ENCODE results near the gene RCAN2.
A peak's percentile ranks its signal among the peaks of the same experiment; 100 is the strongest.

The RCAN2 gene

DNA sequence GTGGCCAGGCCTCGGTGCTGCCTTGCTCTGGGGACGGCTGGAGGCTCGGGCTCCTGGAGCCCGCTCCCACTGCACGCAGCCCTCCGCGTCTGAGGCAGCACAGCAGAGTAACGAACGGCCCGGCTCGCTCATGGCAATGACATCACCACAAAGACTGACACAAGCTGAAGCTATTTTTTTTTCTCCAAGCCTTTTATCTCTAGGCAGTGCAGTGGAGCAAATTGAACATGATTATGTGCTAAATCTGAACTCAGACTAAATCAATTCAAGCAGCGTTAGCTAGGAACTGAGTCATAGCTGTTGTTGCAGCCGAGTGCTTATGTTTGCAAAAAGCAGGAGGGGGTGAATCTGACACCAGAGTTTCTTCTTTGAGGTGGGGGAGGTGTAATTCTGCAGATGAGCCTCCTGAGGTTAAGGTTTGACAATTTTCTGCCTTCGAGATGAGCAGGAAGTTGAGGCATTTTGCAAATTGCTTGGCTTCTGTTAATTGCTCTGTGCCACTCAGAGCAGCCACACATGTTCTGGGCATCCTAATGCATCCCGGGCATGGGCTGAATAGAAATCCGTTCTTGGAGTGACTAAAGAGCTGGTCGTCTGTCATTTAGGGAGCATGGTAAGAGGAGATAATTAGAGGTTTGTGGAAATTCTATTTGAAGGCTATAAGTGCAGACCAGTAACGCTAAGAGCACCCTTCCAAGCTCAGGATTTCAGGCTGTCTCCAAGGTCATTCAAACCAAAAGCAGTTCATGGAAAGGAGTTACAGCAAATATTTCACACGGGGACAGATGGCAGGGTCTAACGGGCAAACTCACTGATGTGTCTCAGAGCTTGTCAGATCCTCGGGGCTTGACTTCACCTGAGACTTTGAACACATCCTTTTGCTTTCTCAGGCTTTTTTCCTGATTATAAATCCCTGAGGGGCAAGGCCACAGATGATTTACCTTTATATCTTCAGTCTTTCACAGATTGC lies 165.4 kb downstream of the RCAN2 start:
- peak; percentile 41 for DNase-seq
- Histone ChIP-seq H2AK5ac (ENCODE audit: low read length) (no peak overlapping the region), H3K4me3 (ENCODE audit: low read length) (no peak overlapping the region), H3K23ac (ENCODE audit: low read length) (no peak overlapping the region), H4K8ac (ENCODE audit: low read depth, low read length) (no peak overlapping the region), H2BK15ac (replicated peaks; ENCODE audit: low read depth) (no peak overlapping the region), H3K27ac (ENCODE audit: low read depth, low read length) (no peak overlapping the region), H3K36me3 (ENCODE audit: control insufficient read depth, insufficient read depth, low read length) (no peaks in the 10 kb centered on the region), H2BK120ac (ENCODE audit: low read depth, low read length) (no peak overlapping the region), H3K4me2 (ENCODE audit: low read length) (no peak overlapping the region), H3K18ac (ENCODE audit: low read length) (peak overlapping the region; percentile 90), H3K79me1 (ENCODE audit: low read length) (no peaks in the 10 kb centered on the region), H4K5ac (ENCODE audit: low read length) (no peak overlapping the region), H3K27me3 (ENCODE audit: insufficient read depth, low read length, poor library complexity) (no peaks in the 10 kb centered on the region), H3K4me1 (ENCODE audit: control insufficient read depth, low read depth, low read length) (no peaks in the 10 kb centered on the region), H3K4ac (ENCODE audit: low read depth, low read length) (no peak overlapping the region), H3K79me2 (ENCODE audit: control insufficient read depth, insufficient read depth, low read length) (no peaks in the 10 kb centered on the region), H3K9ac (ENCODE audit: low read length) (no peak overlapping the region), H2BK5ac (ENCODE audit: low read length) (no peak overlapping the region), H3K56ac (ENCODE audit: low read length) (no peak overlapping the region)
- WGBS (ENCODE audit: extremely low coverage, insufficient coverage, low lambda C conversion rate), result no CpG with 5 or more reads among the region's 21 CpGs

DNA sequence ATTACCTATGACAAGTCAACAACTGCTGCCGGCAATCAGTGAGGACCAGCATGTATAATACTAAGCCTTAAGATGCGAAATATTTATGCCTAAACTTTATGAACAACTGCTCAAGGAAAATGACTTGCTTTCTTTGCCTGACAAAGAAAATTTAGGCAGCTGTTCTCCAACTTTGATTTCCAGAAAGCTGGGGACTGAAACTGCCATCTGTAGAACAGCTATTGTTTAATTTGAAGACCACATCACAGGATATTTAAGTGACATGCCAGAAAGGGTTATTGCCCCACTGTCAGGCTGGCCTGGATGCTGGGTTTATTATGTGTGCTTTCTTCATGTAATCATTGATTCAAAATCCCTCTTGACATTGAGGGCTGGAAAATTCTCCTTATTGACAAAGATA lies 166.5 kb downstream of the RCAN2 start:
- Histone ChIP-seq H4K5ac (ENCODE audit: low read length) (no peak overlapping the region), H2BK5ac (ENCODE audit: low read length) (no peak overlapping the region), H3K9ac (ENCODE audit: low read length) (no peak overlapping the region), H3K23ac (ENCODE audit: low read length) (no peak overlapping the region), H2BK15ac (replicated peaks; ENCODE audit: low read depth) (no peak overlapping the region), H2AK5ac (ENCODE audit: low read length) (no peak overlapping the region), H3K4me2 (ENCODE audit: low read length) (no peak overlapping the region), H4K8ac (ENCODE audit: low read depth, low read length) (no peak overlapping the region), H3K4me3 (ENCODE audit: low read length) (no peak overlapping the region), H3K27ac (ENCODE audit: low read depth, low read length) (no peak overlapping the region), H3K56ac (ENCODE audit: low read length) (no peak overlapping the region), H3K79me2 (ENCODE audit: control insufficient read depth, insufficient read depth, low read length) (no peaks in the 10 kb centered on the region), H3K36me3 (ENCODE audit: control insufficient read depth, insufficient read depth, low read length) (no peaks in the 10 kb centered on the region), H3K4ac (ENCODE audit: low read depth, low read length) (no peak overlapping the region), H3K18ac (ENCODE audit: low read length) (no peak overlapping the region), H3K4me1 (ENCODE audit: control insufficient read depth, low read depth, low read length) (no peaks in the 10 kb centered on the region), H3K27me3 (ENCODE audit: insufficient read depth, low read length, poor library complexity) (no peaks in the 10 kb centered on the region), H3K79me1 (ENCODE audit: low read length) (no peaks in the 10 kb centered on the region), H2BK120ac (ENCODE audit: low read depth, low read length) (no peak overlapping the region)
- no peak for DNase-seq
- WGBS (ENCODE audit: extremely low coverage, insufficient coverage, low lambda C conversion rate), result no CpG with 5 or more reads among the region's 2 CpGs

DNA sequence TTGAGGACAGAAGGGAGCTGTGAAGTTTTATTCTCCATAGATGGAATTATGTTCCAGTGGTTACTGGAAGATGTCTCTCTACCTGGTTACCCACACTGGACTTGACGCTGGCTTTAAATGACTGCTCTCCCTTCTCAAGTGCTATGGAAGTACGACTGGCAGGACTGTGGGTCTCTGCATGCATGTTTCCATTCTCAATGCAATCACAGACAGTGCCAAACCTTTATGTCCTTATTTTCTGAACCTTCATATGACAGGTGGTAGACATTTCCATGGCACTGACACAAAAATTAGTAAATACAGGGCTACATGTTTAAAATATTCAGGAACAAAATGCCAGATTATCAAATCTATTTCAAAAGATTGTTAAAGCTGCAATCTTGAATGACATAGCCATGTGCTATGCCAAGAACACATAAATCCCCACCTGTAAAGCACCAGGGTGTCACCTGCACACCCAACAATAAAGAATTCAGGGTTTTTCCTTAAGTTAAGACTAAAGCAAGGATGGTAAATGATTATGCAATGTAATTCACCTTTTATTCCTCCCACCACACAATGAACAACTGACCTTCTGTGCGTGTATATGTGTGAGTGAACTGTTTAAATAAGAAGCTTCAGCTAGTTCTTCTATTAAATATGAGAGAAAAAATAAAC lies 167.2 kb downstream of the RCAN2 start:
- no peak overlapping the region for H3K9ac ChIP-seq (ENCODE audit: low read length)
- no peak overlapping the region for H3K4ac ChIP-seq (ENCODE audit: low read depth, low read length)
- H3K27ac ChIP-seq (ENCODE audit: low read depth, low read length), result no peak overlapping the region
- no peak overlapping the region for H2BK5ac ChIP-seq (ENCODE audit: low read length)
- no peak overlapping the region for H3K56ac ChIP-seq (ENCODE audit: low read length)
- no peak overlapping the region for H2BK120ac ChIP-seq (ENCODE audit: low read depth, low read length)
- no peaks in the 10 kb centered on the region for H3K36me3 ChIP-seq (ENCODE audit: control insufficient read depth, insufficient read depth, low read length)
- H4K5ac ChIP-seq (ENCODE audit: low read length), result no peak overlapping the region
- no peak overlapping the region for H3K23ac ChIP-seq (ENCODE audit: low read length)
- WGBS (ENCODE audit: extremely low coverage, insufficient coverage, low lambda C conversion rate), result no CpG with 5 or more reads among the region's 3 CpGs
- H3K79me2 ChIP-seq (ENCODE audit: control insufficient read depth, insufficient read depth, low read length), result no peaks in the 10 kb centered on the region
- H3K27me3 ChIP-seq (ENCODE audit: insufficient read depth, low read length, poor library complexity), result no peaks in the 10 kb centered on the region
- no peak overlapping the region for H2BK15ac ChIP-seq (replicated peaks; ENCODE audit: low read depth)
- no peak overlapping the region for H4K8ac ChIP-seq (ENCODE audit: low read depth, low read length)
- no peak overlapping the region for H3K18ac ChIP-seq (ENCODE audit: low read length)
- no peak overlapping the region for H3K4me2 ChIP-seq (ENCODE audit: low read length)
- DNase-seq, result no peak
- no peak overlapping the region for H3K4me3 ChIP-seq (ENCODE audit: low read length)
- no peaks in the 10 kb centered on the region for H3K79me1 ChIP-seq (ENCODE audit: low read length)
- H3K4me1 ChIP-seq (ENCODE audit: control insufficient read depth, low read depth, low read length), result no peaks in the 10 kb centered on the region
- H2AK5ac ChIP-seq (ENCODE audit: low read length), result no peak overlapping the region

DNA sequence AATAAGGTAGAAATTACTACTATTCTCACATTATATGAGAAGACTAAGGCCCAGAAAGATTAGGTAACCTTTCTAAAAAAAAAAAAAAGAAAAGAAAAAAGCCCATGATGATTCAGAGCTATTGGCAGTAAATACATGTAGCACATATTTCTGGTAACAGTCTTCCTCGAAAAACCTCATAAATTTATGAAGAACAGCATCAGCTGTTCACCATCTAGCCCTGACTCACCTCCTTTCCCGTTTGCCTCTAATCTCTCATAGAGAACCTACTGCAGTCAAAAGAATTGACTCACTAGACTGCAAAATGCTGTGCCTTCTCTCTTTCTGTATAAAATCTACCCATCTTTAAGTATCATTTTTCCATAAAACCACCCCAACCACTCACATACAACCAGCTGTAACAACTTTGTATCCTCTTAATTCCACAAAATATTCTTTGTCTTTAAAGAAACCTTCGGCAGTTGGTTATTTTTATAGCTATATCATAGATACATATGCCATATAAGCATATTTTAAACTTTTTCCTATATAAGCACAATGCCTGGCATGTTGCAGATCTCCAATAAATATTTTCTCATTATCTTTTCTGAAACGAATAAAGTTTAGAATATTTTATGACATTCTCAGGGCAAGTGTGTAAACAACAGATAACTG lies 167.8 kb downstream of the RCAN2 start:
- Histone ChIP-seq H3K4me3 (ENCODE audit: low read length) (no peak overlapping the region), H3K56ac (ENCODE audit: low read length) (no peak overlapping the region), H2BK15ac (replicated peaks; ENCODE audit: low read depth) (no peak overlapping the region), H3K18ac (ENCODE audit: low read length) (no peak overlapping the region), H3K4me2 (ENCODE audit: low read length) (no peak overlapping the region), H3K79me1 (ENCODE audit: low read length) (no peaks in the 10 kb centered on the region), H3K27me3 (ENCODE audit: insufficient read depth, low read length, poor library complexity) (no peaks in the 10 kb centered on the region), H3K27ac (ENCODE audit: low read depth, low read length) (no peak overlapping the region), H3K4me1 (ENCODE audit: control insufficient read depth, low read depth, low read length) (no peaks in the 10 kb centered on the region), H2BK5ac (ENCODE audit: low read length) (no peak overlapping the region), H3K79me2 (ENCODE audit: control insufficient read depth, insufficient read depth, low read length) (no peaks in the 10 kb centered on the region), H4K5ac (ENCODE audit: low read length) (no peak overlapping the region), H3K36me3 (ENCODE audit: control insufficient read depth, insufficient read depth, low read length) (no peaks in the 10 kb centered on the region), H3K23ac (ENCODE audit: low read length) (no peak overlapping the region), H2BK120ac (ENCODE audit: low read depth, low read length) (no peak overlapping the region), H4K8ac (ENCODE audit: low read depth, low read length) (no peak overlapping the region), H2AK5ac (ENCODE audit: low read length) (no peak overlapping the region), H3K4ac (ENCODE audit: low read depth, low read length) (no peak overlapping the region), H3K9ac (ENCODE audit: low read length) (no peak overlapping the region)
- WGBS (ENCODE audit: extremely low coverage, insufficient coverage, low lambda C conversion rate), result 100% methylated on average over 1 of the region's 4 CpGs
- no peak for DNase-seq

DNA sequence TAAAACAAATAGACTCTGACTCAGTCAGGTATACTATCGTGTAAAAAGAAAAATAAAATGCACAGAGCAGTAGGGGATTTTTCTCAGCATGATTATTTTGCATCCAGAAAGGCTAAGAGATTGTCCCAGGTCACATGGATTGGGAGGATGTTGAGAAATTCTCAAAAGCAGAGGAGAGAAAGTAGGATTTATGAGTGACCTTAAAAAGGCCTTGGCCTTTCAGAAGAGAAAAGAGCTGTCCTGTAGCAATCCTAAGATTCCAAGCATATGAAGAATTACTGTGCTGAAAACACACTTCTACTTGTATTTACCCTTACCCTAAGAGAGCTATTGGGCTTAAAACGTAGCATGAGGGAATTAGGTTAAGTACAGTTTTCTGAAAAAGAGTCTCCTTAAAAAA lies 170.7 kb downstream of the RCAN2 start:
- H2BK5ac ChIP-seq (ENCODE audit: low read length), result no peak overlapping the region
- no peak overlapping the region for H3K4me3 ChIP-seq (ENCODE audit: low read length)
- H2BK120ac ChIP-seq (ENCODE audit: low read depth, low read length), result no peak overlapping the region
- H3K36me3 ChIP-seq (ENCODE audit: control insufficient read depth, insufficient read depth, low read length), result no peaks in the 10 kb centered on the region
- H3K23ac ChIP-seq (ENCODE audit: low read length), result no peak overlapping the region
- no peaks in the 10 kb centered on the region for H3K27me3 ChIP-seq (ENCODE audit: insufficient read depth, low read length, poor library complexity)
- H4K5ac ChIP-seq (ENCODE audit: low read length), result no peak overlapping the region
- H3K79me1 ChIP-seq (ENCODE audit: low read length), result no peaks in the 10 kb centered on the region
- no peak overlapping the region for H3K18ac ChIP-seq (ENCODE audit: low read length)
- H4K8ac ChIP-seq (ENCODE audit: low read depth, low read length), result no peak overlapping the region
- H3K27ac ChIP-seq (ENCODE audit: low read depth, low read length), result no peak overlapping the region
- no peak overlapping the region for H2BK15ac ChIP-seq (replicated peaks; ENCODE audit: low read depth)
- H3K4me2 ChIP-seq (ENCODE audit: low read length), result no peak overlapping the region
- H2AK5ac ChIP-seq (ENCODE audit: low read length), result no peak overlapping the region
- no peak overlapping the region for H3K4ac ChIP-seq (ENCODE audit: low read depth, low read length)
- H3K4me1 ChIP-seq (ENCODE audit: control insufficient read depth, low read depth, low read length), result no peaks in the 10 kb centered on the region
- H3K56ac ChIP-seq (ENCODE audit: low read length), result no peak overlapping the region
- H3K79me2 ChIP-seq (ENCODE audit: control insufficient read depth, insufficient read depth, low read length), result no peaks in the 10 kb centered on the region
- no peak overlapping the region for H3K9ac ChIP-seq (ENCODE audit: low read length)
- no peak for DNase-seq
- WGBS (ENCODE audit: extremely low coverage, insufficient coverage, low lambda C conversion rate), result no CpG with 5 or more reads among the region's 2 CpGs

Data from mesendoderm (in vitro differentiated cells).